GM18517 (cell line): ENCODE measurements around the gene DRC1.

Source experiments
- ATAC-seq: cut with Tn5 transposase; IDR thresholded peaks from one replicate; pipeline ENCODE4 v1.9.1; 2021; ENCODE audit warnings: mild to moderate bottlenecking, moderate library complexity; ENCODE audit not compliant: unreplicated experiment

DRC1 gene

GRCh38 chr2:26396734-26397298 is 4.9 kb upstream of the DRC1 start:
- ATAC-seq, result no peak

GRCh38 chr2:26399771-26400376 is 1.8 kb upstream of the DRC1 start:
- ATAC-seq, result no peak

GRCh38 chr2:26400723-26401122 is 997 bp upstream of the DRC1 start:
- ATAC-seq, result no peak

GRCh38 chr2:26407526-26407925 is 5.8 kb downstream of the DRC1 start:
- ATAC-seq, result no peak

- ATAC-seq, result no peak
Measured at GRCh38 chr2:26409785-26410184, 8.1 kb downstream of the DRC1 start.

- ATAC-seq, result no peak
Measured at GRCh38 chr2:26410764-26411243, 9.1 kb downstream of the DRC1 start.

- ATAC-seq, result no peak
Measured at GRCh38 chr2:26411419-26411818, 9.7 kb downstream of the DRC1 start.

- ATAC-seq, result no peak
Measured at GRCh38 chr2:26412091-26412673, 10.5 kb downstream of the DRC1 start.

- no peak for ATAC-seq
Measured at GRCh38 chr2:26414311-26414710, 12.6 kb downstream of the DRC1 start.

- ATAC-seq, result no peak
Measured at GRCh38 chr2:26421961-26422360, 20.2 kb downstream of the DRC1 start.

- ATAC-seq, result no peak
Measured at GRCh38 chr2:26422947-26423629, 21.4 kb downstream of the DRC1 start.

GRCh38 chr2:26423750-26424149 is 22.0 kb downstream of the DRC1 start:
- ATAC-seq, result no peak

- no peak for ATAC-seq
Measured at GRCh38 chr2:26424221-26424620, 22.5 kb downstream of the DRC1 start.

- no peak for ATAC-seq
Measured at GRCh38 chr2:26428846-26429245, 27.1 kb downstream of the DRC1 start.

GRCh38 chr2:26429779-26430578 is 28.3 kb downstream of the DRC1 start:
- no peak for ATAC-seq

- ATAC-seq, result no peak
Measured at GRCh38 chr2:26430826-26431225, 29.1 kb downstream of the DRC1 start.

GRCh38 chr2:26432363-26432762 is 30.6 kb downstream of the DRC1 start:
- ATAC-seq, result no peak

- ATAC-seq, result no peak
Measured at GRCh38 chr2:26432859-26433258, 31.1 kb downstream of the DRC1 start.

- no peak for ATAC-seq
Measured at GRCh38 chr2:26435106-26435505, 33.4 kb downstream of the DRC1 start.

- ATAC-seq, result no peak
Measured at GRCh38 chr2:26438526-26438925, 36.8 kb downstream of the DRC1 start.

GRCh38 chr2:26438926-26439325 is 37.2 kb downstream of the DRC1 start:
- ATAC-seq, result no peak
